Measurements from ENCODE around the gene ACP1. TPM values are rescaled to one million over a fixed set of nuclear protein-coding genes. Genes with fewer than 3 reads are reported as not detected.

Gene ACP1
- total and polyA plus RNA-seq, 2 of the 8 experiments (the other 6 are each of a cell fraction or from before 2014, with no cell fraction given), result 115 to 155 TPM

- H3K79me1 ChIP-seq (ENCODE audit: low read depth, low read length), result no peaks in the 10 kb centered on the region
- ChIA-PET POLR2A (ENCODE audit: partially characterized antibody) (no interaction called here), CTCF (ENCODE audit: partially characterized antibody) (no interaction called here)
- no peak overlapping the region for H2BK20ac ChIP-seq (ENCODE audit: low read length)
- no peak overlapping the region for H4K91ac ChIP-seq (replicated peaks; ENCODE audit: insufficient read length, low read length)
- H3K23me2 ChIP-seq (ENCODE audit: low read depth, low read length), result no peaks in the 10 kb centered on the region
- no peak overlapping the region for H2AFZ ChIP-seq (ENCODE audit: low read length)
- H3K4me1 ChIP-seq (replicated peaks in 1 of 4; ENCODE audit: control insufficient read depth in 3 of 4, insufficient read depth in 4 of 4, low read length in 3 of 4), result no peaks in the 10 kb centered on the region
- H3K18ac ChIP-seq (ENCODE audit: extremely low read depth, low read length), result no peak overlapping the region
- no peak overlapping the region for H4K5ac ChIP-seq (ENCODE audit: insufficient read length, low read depth, low read length)
- H2AK5ac ChIP-seq (ENCODE audit: low read depth, low read length), result 0 out of 2 replicates have a peak overlapping the region, but pooled peaks have one; percentile 39
- H2BK120ac ChIP-seq (replicated peaks; ENCODE audit: low read depth, low read length), result no peak overlapping the region
- H2BK5ac ChIP-seq (ENCODE audit: low read depth, low read length), result no peak overlapping the region
- H3K4ac ChIP-seq (replicated peaks; ENCODE audit: insufficient read length, low read depth, low read length), result no peak overlapping the region
- H3K9me3 ChIP-seq (ENCODE audit: insufficient read depth in 2 of 2, low read depth in 1 of 2, low read length in 1 of 2), result peaks cover 0 to 4% of the 10 kb centered on the region in 2 experiments; a peak in 1 of 4 replicates
- no peak overlapping the region for H3K23ac ChIP-seq (ENCODE audit: insufficient read length)
- H3K27me3 ChIP-seq (replicated peaks in 1 of 4; ENCODE audit: control insufficient read depth in 3 of 4, extremely low read depth in 1 of 4, insufficient read depth in 3 of 4, low read length in 3 of 4), result peaks cover 0 to 6% (median 4%) of the 10 kb centered on the region in 4 experiments; a peak in 5 of 7 replicates
- H3K4me2 ChIP-seq (ENCODE audit: insufficient read depth in 1 of 2, low read depth in 2 of 2, low read length in 2 of 2), result no peak overlapping the region
- no peak overlapping the region for H3K9ac ChIP-seq (replicated peaks in 1 of 4; ENCODE audit: extremely low read depth in 1 of 4, low read depth in 3 of 4, low read length in 3 of 4)
- H2BK12ac ChIP-seq (ENCODE audit: low read depth, low read length), result no peak overlapping the region
- FAIRE-seq (no peak), DNase-seq (ENCODE audit: low read depth in 1 of 2, low spot score in 2 of 2) (no peak)
- no peak overlapping the region for H4K8ac ChIP-seq (ENCODE audit: extremely low read depth, insufficient read depth, low read length)
- no peak overlapping the region for H3K14ac ChIP-seq (ENCODE audit: insufficient read length)
- no peaks in the 10 kb centered on the region for H3K79me2 ChIP-seq (ENCODE audit: control insufficient read depth in 1 of 2, insufficient read depth in 2 of 2, low read length in 2 of 2)
- H3K56ac ChIP-seq (replicated peaks; ENCODE audit: insufficient read length, low read depth, low read length), result no peak overlapping the region
- H4K20me1 ChIP-seq (replicated peaks in 1 of 2; ENCODE audit: control insufficient read depth in 1 of 2, insufficient read depth in 2 of 2, low read length in 2 of 2), result peaks cover 0 to 3% of the 10 kb centered on the region in 2 experiments
- WGBS, 2 experiments (ENCODE audit: extremely low coverage in 1 of 2, insufficient coverage in 1 of 2, insufficient read length in 1 of 2, insufficient replicate concordance in 2 of 2, low coverage in 1 of 2, low lambda C conversion rate in 2 of 2, missing lambda C conversion rate in 1 of 2), result 91% methylated on average over 5 of the region's 5 CpGs; no CpG with 5 or more reads in 1 of the 2 experiments
- no peak overlapping the region for H3K4me3 ChIP-seq (ENCODE audit: extremely low read depth in 1 of 4, insufficient read depth in 2 of 4, low read depth in 3 of 4, low read length in 4 of 4)
- no peak overlapping the region for H2BK15ac ChIP-seq (ENCODE audit: low read length)
- H3K27ac ChIP-seq (ENCODE audit: low read depth, low read length), result no peak overlapping the region
- TF ChIP-seq MAFK (IDR thresholded peaks at IDR 0.05; ENCODE audit: low read depth, low read length) (no peak), GABPA (IDR thresholded peaks at IDR 0.05; ENCODE audit: borderline replicate concordance, insufficient read depth, low read length) (no peak)
- H3K36me3 ChIP-seq (ENCODE audit: control insufficient read depth in 2 of 4, insufficient read depth in 4 of 4, low read length in 3 of 4), result no peaks in the 10 kb centered on the region
Measured at GRCh38 chr2:295090-295489, 30.3 kb downstream of the ACP1 start.

All from H1 (cell line).